BLaER1 treated with 17β-estradiol and CSF1 and Interleukin-3, amounts not matched to agents 10 nM and 100 nM (cell line): Measurements from ENCODE around the gene MEGF6.
A peak's percentile ranks its signal among the peaks of the same experiment; 100 is the strongest.

Experiments used
- H3K27ac ChIP-seq, 11 experiments: shearing (Covaris generic); formaldehyde crosslinking; 2 replicates each; pipeline ENCODE4 v1.8.1; 2022
- H3K27me3 ChIP-seq, 11 experiments: shearing (Covaris generic); formaldehyde crosslinking; 2 replicates each; pipeline ENCODE4 v1.8.1; 2022
- H3K36me3 ChIP-seq, 11 experiments: shearing (Covaris generic); formaldehyde crosslinking; 2 replicates each; pipeline ENCODE4 v1.8.1; 2022
- H3K4me1 ChIP-seq, 10 experiments: shearing (Covaris generic); formaldehyde crosslinking; 2 replicates each; pipeline ENCODE4 v1.8.1; 2022
- H3K4me2 ChIP-seq, 11 experiments: shearing (Covaris generic); formaldehyde crosslinking; 2 replicates each; pipeline ENCODE4 v1.8.1; 2022
- H3K4me3 ChIP-seq, 10 experiments: shearing (Covaris generic); formaldehyde crosslinking; 2 replicates each; pipeline ENCODE4 v1.8.1; 2022
- H3K9ac ChIP-seq, 11 experiments: shearing (Covaris generic); formaldehyde crosslinking; 2 replicates each; pipeline ENCODE4 v1.8.1; 2022
- H3K9me3 ChIP-seq, 11 experiments: shearing (Covaris generic); formaldehyde crosslinking; replicated peaks in 1 of 11; 2 replicates each; pipeline ENCODE4 v1.8.1; 2022
- H4K20me1 ChIP-seq, 11 experiments: shearing (Covaris generic); formaldehyde crosslinking; 2 replicates each; pipeline ENCODE4 v1.8.1; 2022
- Cebpa-rat ChIP-seq, 11 experiments: shearing (Covaris generic); IDR thresholded peaks; 2 replicates each; pipeline ENCODE4 v1.8.1; 2022

MEGF6 gene

DNA sequence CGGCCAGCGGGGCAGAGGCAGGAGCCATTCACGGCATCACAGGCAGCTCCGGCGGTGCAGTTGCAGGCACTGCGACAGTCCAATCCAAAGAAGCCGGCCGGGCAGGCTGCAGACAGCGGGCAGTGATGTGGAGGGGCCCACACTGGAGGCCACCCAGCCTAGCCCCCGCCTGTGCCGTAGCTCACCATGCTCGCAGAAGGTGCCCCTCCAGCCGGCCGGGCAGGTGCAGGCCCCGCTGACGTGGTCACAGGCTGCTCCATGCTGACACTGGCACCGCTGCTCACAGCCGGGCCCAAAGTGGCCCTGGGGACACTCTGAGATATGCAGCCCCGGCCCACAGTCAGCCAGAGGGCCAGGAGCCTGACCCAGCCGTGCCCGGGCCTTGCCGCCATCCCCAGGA, 111.7 kb downstream of the MEGF6 start:
- Histone ChIP-seq H3K27ac (no peak overlapping the region), H4K20me1 (peaks cover 0 to 100% (median 94%) of the 10 kb centered on the region in 11 experiments; a peak in 18 of 22 replicates), H3K4me1 (peaks cover 43 to 87% (median 62%) of the 10 kb centered on the region in 10 experiments), H3K4me2 (peak overlapping the region in 2 of 11 experiments; percentile 8 to 64; a peak in 2 of 22 replicates), H3K27me3 (no peaks in the 10 kb centered on the region), H3K4me3 (no peak overlapping the region), H3K9ac (no peak overlapping the region), H3K36me3 (peaks cover 0 to 30% (median 0%) of the 10 kb centered on the region in 11 experiments; a peak in 4 of 22 replicates), H3K9me3 (no peaks in the 10 kb centered on the region)
- TF ChIP-seq Cebpa-rat (IDR thresholded peaks at IDR 0.05) = no peak

DNA sequence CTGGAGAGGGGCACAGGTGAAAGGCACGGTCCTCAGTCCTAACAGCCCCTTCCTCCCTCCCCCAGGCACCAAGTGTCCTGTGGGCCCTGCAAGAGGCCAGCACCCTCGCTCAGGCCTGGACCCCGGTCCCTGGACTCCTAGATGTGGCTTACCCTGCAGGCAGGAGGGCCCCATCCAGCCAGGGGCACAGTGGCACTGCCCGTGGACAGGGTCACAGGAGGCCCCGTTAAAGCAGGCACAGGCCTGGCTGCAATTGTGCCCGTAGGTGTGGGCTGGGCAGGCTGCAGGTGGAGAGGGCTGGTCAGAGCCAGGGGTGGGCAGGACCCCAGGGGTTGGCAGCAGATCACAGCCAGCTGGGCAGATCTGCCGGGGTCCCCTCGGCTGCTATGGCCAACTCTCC, 112.3 kb downstream of the MEGF6 start:
- peak overlapping the region in 2 of 11 experiments; percentile 24 to 29; a peak in 2 of 22 replicates for H3K9ac ChIP-seq
- H4K20me1 ChIP-seq = peaks cover 0 to 100% (median 94%) of the 10 kb centered on the region in 11 experiments; a peak in 18 of 22 replicates
- H3K27me3 ChIP-seq = no peaks in the 10 kb centered on the region
- H3K27ac ChIP-seq = no peak overlapping the region
- TF ChIP-seq Cebpa-rat (IDR thresholded peaks at IDR 0.05) = no peak
- peaks cover 36 to 92% (median 67%) of the 10 kb centered on the region in 10 experiments for H3K4me1 ChIP-seq
- peak overlapping the region in 8 of 11 experiments; percentile 43 to 66 (median 60); a peak in 15 of 22 replicates for H3K4me2 ChIP-seq
- no peaks in the 10 kb centered on the region for H3K9me3 ChIP-seq
- peaks cover 0 to 27% (median 0%) of the 10 kb centered on the region in 11 experiments; a peak in 3 of 22 replicates for H3K36me3 ChIP-seq
- no peak overlapping the region for H3K4me3 ChIP-seq

GRCh38 chr1:3498246-3498930, 112.9 kb downstream of the MEGF6 start:
- Histone ChIP-seq H3K27me3 (no peaks in the 10 kb centered on the region), H4K20me1 (peaks cover 0 to 100% (median 93%) of the 10 kb centered on the region in 11 experiments; a peak in 18 of 22 replicates), H3K4me2 (peak overlapping the region in 9 of 11 experiments; percentile 29 to 66 (median 57); a peak in 17 of 22 replicates), H3K9ac (peak overlapping the region in 3 of 11 experiments; percentile 24 to 35 (median 29); a peak in 3 of 22 replicates), H3K27ac (no peak overlapping the region), H3K36me3 (peaks cover 0 to 33% (median 0%) of the 10 kb centered on the region in 11 experiments; a peak in 4 of 22 replicates), H3K9me3 (no peaks in the 10 kb centered on the region), H3K4me3 (no peak overlapping the region), H3K4me1 (peaks cover 33 to 92% (median 67%) of the 10 kb centered on the region in 10 experiments)
- no peak for TF ChIP-seq Cebpa-rat (IDR thresholded peaks at IDR 0.05)

DNA sequence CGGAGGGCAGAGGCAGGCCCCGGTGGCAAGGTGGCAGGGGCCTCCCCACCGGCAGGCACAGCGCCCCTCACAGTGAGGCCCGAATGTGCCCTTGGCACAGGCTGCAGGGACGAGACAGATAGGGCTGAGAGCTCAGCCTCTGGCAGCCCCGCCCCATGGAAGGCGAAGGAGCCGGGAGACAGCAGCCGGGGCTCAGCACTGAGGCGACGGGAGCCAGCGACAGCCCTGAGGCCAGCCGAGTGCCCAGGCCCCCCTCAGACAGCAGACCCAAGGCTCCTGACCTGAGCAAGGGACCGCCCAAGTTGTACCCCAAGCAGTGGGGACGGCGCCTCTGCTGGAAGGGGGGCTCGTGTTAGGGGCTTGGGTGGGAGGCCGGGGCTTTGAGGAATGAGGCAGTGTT, 113.8 kb downstream of the MEGF6 start:
- Histone ChIP-seq H3K27me3 (no peaks in the 10 kb centered on the region), H3K27ac (no peak overlapping the region), H3K36me3 (peaks cover 0 to 34% (median 0%) of the 10 kb centered on the region in 11 experiments; a peak in 4 of 22 replicates), H3K4me2 (peak overlapping the region in 9 of 11 experiments; percentile 43 to 86 (median 66); a peak in 14 of 22 replicates), H3K4me1 (peaks cover 33 to 87% (median 67%) of the 10 kb centered on the region in 10 experiments), H4K20me1 (peaks cover 0 to 100% (median 90%) of the 10 kb centered on the region in 11 experiments; a peak in 18 of 22 replicates), H3K9ac (peak overlapping the region in 2 of 11 experiments; percentile 29 to 48; a peak in 1 of 22 replicates), H3K9me3 (no peaks in the 10 kb centered on the region), H3K4me3 (no peak overlapping the region)
- no peak for TF ChIP-seq Cebpa-rat (IDR thresholded peaks at IDR 0.05)

DNA sequence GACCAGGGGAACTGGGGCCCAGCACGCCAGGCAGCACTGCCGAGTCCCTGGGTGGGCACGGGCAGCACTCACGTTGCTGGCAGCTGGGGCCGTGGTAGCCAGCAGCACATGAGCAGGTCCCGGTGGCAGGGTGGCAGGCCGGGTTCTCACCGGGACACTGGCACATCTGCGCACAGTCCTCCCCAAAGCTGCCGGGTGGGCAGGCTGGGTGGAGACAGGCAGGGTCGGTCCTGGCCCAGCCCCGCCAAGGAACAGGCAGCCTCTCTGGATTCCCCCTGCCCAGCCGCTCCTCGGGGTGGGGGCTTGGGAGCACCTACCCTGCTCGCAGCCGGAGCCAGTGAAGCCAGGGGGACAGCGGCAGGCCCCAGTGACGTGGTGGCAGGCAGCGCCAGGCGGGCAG, 114.4 kb downstream of the MEGF6 start:
- Histone ChIP-seq H4K20me1 (peaks cover 0 to 100% (median 90%) of the 10 kb centered on the region in 11 experiments; a peak in 18 of 22 replicates), H3K4me1 (peaks cover 31 to 86% (median 67%) of the 10 kb centered on the region in 10 experiments), H3K36me3 (peaks cover 0 to 34% (median 0%) of the 10 kb centered on the region in 11 experiments; a peak in 4 of 22 replicates), H3K4me2 (peak overlapping the region; percentile 46 to 86 (median 66); a peak in 20 of 22 replicates), H3K9ac (peak overlapping the region in 2 of 11 experiments; percentile 48 to 60; a peak in 4 of 22 replicates), H3K9me3 (no peaks in the 10 kb centered on the region), H3K4me3 (no peak overlapping the region), H3K27ac (no peak overlapping the region), H3K27me3 (no peaks in the 10 kb centered on the region)
- TF ChIP-seq Cebpa-rat (IDR thresholded peaks at IDR 0.05) = no peak

DNA sequence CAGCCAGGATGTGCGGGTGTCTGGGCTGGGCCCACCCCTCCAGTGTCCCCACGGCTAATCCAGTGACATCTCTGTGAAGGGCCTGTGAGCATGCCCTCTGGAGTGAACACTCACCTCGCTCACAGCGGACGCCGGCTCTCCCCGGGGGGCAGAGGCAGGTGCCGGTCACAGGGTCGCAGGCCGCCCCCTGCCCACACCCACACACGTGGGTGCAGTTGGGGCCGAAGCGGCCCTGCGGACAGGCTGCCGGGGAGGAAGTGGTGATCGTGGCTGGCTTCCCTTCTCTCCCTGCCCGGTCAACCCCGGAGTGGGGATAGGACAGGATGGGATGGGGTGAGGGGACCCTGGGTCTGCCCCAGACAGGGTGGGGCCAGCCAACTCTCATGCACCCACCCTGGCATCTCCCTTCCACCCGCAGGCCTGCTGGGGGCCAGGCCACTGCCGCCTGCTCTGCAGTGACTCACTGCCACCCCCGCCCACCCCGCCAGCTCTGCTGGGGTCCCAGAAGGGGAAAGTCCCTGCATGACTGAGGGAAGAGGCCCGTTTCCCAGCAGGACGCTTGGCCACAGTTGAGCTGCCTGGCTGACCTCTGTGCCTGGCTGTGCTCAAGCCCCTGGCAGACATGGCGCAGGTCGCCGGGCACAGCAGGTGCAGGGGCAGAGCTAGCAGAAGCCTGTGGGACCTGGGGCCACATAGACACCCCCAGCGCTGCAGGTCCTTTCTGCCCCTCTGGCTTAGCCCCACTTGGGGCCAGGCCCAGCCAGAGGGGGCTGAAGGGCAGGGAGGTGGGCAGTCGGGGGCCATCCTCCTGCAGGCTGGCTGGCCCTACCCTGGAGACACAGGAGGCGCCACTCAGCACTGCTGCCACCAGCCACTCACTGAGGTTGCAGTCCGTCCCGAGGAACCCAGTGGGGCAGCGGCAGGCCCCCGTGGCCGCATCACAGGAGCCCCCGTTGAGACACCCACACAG, 115.2 kb downstream of the MEGF6 start:
- Histone ChIP-seq H3K27ac (peak overlapping the region in 1 of 11 experiments; percentile 12; a peak in 1 of 22 replicates), H3K27me3 (no peaks in the 10 kb centered on the region), H3K4me3 (no peak overlapping the region), H3K4me1 (peaks cover 31 to 83% (median 60%) of the 10 kb centered on the region in 10 experiments), H3K36me3 (peaks cover 0 to 33% (median 0%) of the 10 kb centered on the region in 11 experiments; a peak in 4 of 22 replicates), H4K20me1 (peaks cover 0 to 94% (median 83%) of the 10 kb centered on the region in 11 experiments; a peak in 18 of 22 replicates), H3K9ac (peak overlapping the region in 7 of 11 experiments; percentile 7 to 60 (median 36); a peak in 6 of 22 replicates), H3K4me2 (peak overlapping the region; percentile 46 to 86 (median 66)), H3K9me3 (no peaks in the 10 kb centered on the region)
- TF ChIP-seq Cebpa-rat (IDR thresholded peaks at IDR 0.05) = no peak

DNA sequence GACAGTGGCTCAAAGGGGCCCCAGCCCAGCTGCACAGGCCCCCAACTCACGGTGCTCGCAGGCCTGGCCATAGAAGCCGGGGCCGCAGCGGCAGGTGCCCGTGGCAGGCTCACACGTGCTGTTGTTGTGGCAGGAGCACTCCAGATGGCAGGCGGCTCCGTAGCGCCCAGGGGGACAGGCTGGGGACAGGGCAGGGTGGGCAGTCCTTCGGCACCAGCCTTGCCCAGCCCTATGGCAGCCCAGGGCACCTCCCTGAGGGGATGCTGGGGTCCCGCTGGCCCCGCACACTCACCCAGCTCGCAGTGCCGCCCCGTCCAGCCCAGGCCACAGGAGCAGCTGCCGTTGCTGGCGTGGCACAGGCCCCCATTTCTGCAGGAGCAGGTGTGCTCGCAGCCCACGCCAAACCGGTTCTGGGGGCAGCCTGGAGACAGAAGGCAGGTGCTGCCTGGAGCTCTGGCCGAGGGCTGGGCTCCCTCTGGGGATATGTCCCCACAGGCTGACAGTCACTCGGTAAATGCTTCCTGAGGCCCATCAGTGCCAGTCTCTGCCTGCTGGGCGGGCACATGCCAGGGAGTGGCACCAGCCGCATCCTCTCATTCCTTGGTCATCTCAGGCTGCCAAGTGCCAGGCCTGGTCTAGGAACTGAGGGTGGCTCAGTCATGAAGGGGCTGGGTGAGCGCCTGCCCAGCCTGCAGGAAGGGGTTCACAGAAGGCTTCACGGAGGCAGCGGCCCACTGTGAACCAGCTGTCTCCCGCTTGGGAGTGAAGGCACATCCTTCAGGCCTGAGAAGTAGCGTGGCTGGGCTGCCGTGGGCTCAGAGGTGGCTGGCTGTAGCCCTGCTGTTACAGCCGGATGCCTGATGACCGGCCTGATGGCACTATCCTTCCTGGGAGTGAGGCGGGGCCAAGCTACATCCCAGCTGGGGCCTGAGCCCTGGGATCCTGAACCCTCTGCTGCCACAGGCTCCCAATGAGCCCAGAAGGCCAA, 116.7 kb downstream of the MEGF6 start:
- Histone ChIP-seq H3K27me3 (no peaks in the 10 kb centered on the region), H3K9me3 (peaks cover 0 to 5% (median under 1%) of the 10 kb centered on the region in 11 experiments; a peak in 7 of 22 replicates), H3K27ac (no peak overlapping the region), H3K4me2 (peak overlapping the region; percentile 46 to 86 (median 66); a peak in 18 of 22 replicates), H3K36me3 (peaks cover 0 to 27% (median 8%) of the 10 kb centered on the region in 11 experiments; a peak in 18 of 22 replicates), H3K4me3 (no peak overlapping the region), H3K9ac (peak overlapping the region in 7 of 11 experiments; percentile 6 to 37 (median 26); a peak in 4 of 22 replicates), H4K20me1 (peaks cover 0 to 92% (median 72%) of the 10 kb centered on the region in 11 experiments; a peak in 18 of 22 replicates), H3K4me1 (peaks cover 31 to 68% (median 55%) of the 10 kb centered on the region in 10 experiments)
- TF ChIP-seq Cebpa-rat (IDR thresholded peaks at IDR 0.05) = no peak
